Esophagus muscularis mucosa (tissue), 4 donors: ENCODE measurements around the gene NNAT. TPM values are rescaled to one million over a fixed set of nuclear protein-coding genes. Genes with fewer than 3 reads are reported as not detected.
"Not testable (repeated sequence)": the region's sequence is repeated elsewhere in the genome, so short reads cannot be mapped to it uniquely, and the experiment has no call there.

Experiments used
- DNase-seq: peaks from one replicate; pipeline ENCODE4 v3.0.0-alpha.2; 2017; ENCODE audit errors: extremely low spot score
- H3K27ac ChIP-seq, 4 donors: fragments of 200-600 bp; sonication (generic); replicated peaks in 1 of 4; 1 replicate in 3 of 4; 2 replicates in 1 of 4; pipeline ENCODE4 v1.5.1; 2016 to 2019; ENCODE audit warnings: mild to moderate bottlenecking in 1 of 4
- H3K27me3 ChIP-seq, 4 donors: fragments of 200-600 bp; sonication (generic); one replicate each; pipeline versions ENCODE4 v1.5.1 to v1.6.0; 2016 to 2019
- H3K36me3 ChIP-seq, 4 donors: fragments of 200-600 bp; sonication (generic); one replicate each; pipeline ENCODE4 v1.5.1; 2016 to 2019
- H3K4me1 ChIP-seq, 4 donors: fragments of 200-600 bp; sonication (generic); one replicate each; pipeline ENCODE4 v1.5.1; 2016 to 2019
- H3K4me3 ChIP-seq, 4 donors: fragments of 200-600 bp; sonication (generic); 1 replicate in 2 of 4; 2 replicates in 2 of 4; pipeline ENCODE4 v1.5.1; 2016 to 2019; ENCODE audit warnings: mild to moderate bottlenecking in 4 of 4, moderate library complexity in 1 of 4
- H3K9me3 ChIP-seq, 4 donors: fragments of 200-600 bp; sonication (generic); 1 replicate in 3 of 4; 2 replicates in 1 of 4; pipeline ENCODE4 v1.5.1; 2016 to 2019
- EP300 ChIP-seq: sonication (generic); formaldehyde crosslinking; IDR thresholded peaks from one replicate; pipeline ENCODE4 v1.6.1; 2017; ENCODE audit warnings: antibody characterized with exemption
- POLR2A ChIP-seq: fragments of 450-650 bp; IDR thresholded peaks from one replicate; pipeline ENCODE4 v1.6.1; 2017; ENCODE audit warnings: antibody characterized with exemption, moderate library complexity, mild to moderate bottlenecking, low read depth
- POLR2AphosphoS5 ChIP-seq, 2 donors: sonication (generic); formaldehyde crosslinking; IDR thresholded peaks; one replicate each; pipeline ENCODE4 v1.6.1; 2017; ENCODE audit warnings: antibody characterized with exemption in 2 of 2
- WGBS: methylation state at CpG from one replicate; pipeline ENCODE4 v1.1.5; 2018; 5-methylcytosine and 5-hydroxymethylcytosine counted together
- intact Hi-C: fragments of 100-400 bp; cut with DNase I; formaldehyde crosslinking; loops from one replicate; pipeline ENCODE4 v1.15.1; 2023
- total RNA-seq, 4 donors: library from RNA; depleted of rRNA; stranded (reverse); fragments of >200 nt; gene quantifications; one replicate each; pipeline versions ENCODE4 v1.1.0 to v1.2.1, GENCODE V29; 2016
- TF ChIP-seq, protein P1 (sequence below), 3 experiments: fragments of 200-600 bp in 2 of 3; fragments of 450-650 bp in 1 of 3; sonication (generic) in 2 of 3; IDR thresholded peaks; one replicate each; pipeline ENCODE4 v1.5.1; 2017 to 2019; ENCODE audit warnings: antibody characterized with exemption in 3 of 3, mild to moderate bottlenecking in 2 of 3, moderate library complexity in 1 of 3

The NNAT gene
- total RNA-seq, 4 donors from 2014 or later: 2.6 to 14.1 (median 9.1) TPM

GRCh38 chr20:37552415-37552814, 31.4 kb downstream of the NNAT start:
- Histone ChIP-seq H3K9me3 (no peaks in the 10 kb centered on the region), H3K27me3 (peaks cover 0 to 7% (median 0%) of the 10 kb centered on the region in 4 donors), H3K36me3 (no peaks in the 10 kb centered on the region), H3K4me3 (no peak overlapping the region), H3K27ac (no peak overlapping the region), H3K4me1 (no peaks in the 10 kb centered on the region)
- DNase-seq: no peak
- TF ChIP-seq, protein P1, sequence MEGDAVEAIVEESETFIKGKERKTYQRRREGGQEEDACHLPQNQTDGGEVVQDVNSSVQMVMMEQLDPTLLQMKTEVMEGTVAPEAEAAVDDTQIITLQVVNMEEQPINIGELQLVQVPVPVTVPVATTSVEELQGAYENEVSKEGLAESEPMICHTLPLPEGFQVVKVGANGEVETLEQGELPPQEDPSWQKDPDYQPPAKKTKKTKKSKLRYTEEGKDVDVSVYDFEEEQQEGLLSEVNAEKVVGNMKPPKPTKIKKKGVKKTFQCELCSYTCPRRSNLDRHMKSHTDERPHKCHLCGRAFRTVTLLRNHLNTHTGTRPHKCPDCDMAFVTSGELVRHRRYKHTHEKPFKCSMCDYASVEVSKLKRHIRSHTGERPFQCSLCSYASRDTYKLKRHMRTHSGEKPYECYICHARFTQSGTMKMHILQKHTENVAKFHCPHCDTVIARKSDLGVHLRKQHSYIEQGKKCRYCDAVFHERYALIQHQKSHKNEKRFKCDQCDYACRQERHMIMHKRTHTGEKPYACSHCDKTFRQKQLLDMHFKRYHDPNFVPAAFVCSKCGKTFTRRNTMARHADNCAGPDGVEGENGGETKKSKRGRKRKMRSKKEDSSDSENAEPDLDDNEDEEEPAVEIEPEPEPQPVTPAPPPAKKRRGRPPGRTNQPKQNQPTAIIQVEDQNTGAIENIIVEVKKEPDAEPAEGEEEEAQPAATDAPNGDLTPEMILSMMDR (IDR thresholded peaks at IDR 0.05): no peak
- no peak for TF ChIP-seq POLR2AphosphoS5 (IDR thresholded peaks at IDR 0.05)
- no peak for TF ChIP-seq EP300
- TF ChIP-seq POLR2A: no peak
- 61% methylated on average over 1 of the region's 1 CpG for WGBS
- intact Hi-C loops: no loop called here

DNA sequence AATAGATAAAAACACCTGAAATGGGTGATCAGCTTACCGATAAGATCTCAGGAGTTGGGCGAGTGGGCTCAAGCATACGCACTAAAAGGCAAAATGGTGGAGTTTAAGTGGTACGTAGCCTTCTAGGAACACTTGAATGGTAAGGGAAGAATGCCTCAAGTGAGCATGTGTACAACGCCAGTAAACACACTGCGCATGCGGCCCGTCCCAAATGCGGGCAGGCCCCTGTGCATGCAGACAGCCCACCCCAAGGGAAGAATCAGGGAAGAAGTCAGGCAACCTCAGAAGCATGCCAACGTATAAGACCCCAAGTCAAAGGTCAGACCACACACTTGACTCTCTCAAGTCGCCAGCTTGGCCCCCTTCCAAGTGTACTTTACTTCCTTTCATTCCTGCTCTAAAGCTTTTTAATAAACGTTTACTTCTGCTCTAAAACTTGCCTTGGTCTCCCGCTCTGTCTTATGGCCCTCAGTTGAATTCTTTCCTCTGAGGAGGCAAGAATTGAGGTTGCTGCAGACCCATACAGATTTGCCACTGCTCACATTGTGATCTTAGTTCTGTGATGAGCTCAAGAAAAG, 33.8 kb downstream of the NNAT start:
- WGBS: 66% methylated on average over 12 of the region's 13 CpGs
- H3K27ac ChIP-seq, DNase-seq, H3K9me3 ChIP-seq, H3K36me3 ChIP-seq, H3K4me1 ChIP-seq, intact Hi-C loops, H3K4me3 ChIP-seq, H3K27me3 ChIP-seq: not testable (repeated sequence)

DNA sequence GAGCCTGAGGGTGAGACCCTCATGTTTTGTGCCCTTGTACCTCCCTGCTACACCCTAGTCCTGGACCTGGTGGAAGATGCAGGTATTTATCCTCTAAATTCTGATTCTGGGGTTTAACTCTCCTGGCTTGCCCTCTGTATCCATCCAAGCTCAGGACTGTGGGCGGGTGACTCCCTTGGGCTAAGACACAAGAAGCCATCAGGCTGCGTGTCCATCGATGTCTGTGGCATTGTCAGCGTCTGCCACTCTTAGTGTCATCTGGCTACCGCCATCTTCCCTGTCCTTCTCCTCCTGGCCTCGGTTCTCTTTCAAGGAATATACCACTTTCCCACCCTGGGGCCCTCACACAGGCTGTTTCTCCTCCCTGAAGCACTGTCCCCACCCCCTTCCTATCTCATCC, 35.5 kb downstream of the NNAT start:
- no peak for DNase-seq
- 87% methylated on average over 6 of the region's 6 CpGs for WGBS
- intact Hi-C loops: no loop called here

DNA sequence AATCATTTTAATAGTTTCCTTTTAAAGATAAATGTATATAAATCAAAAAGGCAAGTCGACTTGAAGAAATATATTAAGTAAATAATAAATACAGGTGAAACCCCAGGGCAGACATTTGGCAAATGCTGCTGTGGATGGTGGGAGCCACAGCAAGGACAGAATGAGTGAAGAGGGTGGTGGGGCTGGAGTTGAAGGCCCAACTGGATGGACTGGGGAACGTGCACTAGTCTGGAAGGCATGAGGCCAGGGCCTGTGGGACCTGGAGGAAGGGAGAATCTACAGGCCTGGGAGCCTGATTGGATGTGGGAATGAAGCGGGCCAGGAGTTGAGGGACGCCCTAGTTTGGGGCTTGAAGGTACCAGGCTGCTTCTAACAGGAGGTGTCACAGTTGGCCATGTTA, 37.3 kb downstream of the NNAT start:
- intact Hi-C loops: no loop called here
- WGBS: 82% methylated on average over 4 of the region's 4 CpGs
- DNase-seq: no peak

More for the DNA sequence above, 35.5 kb downstream of the NNAT start:
- Histone ChIP-seq H3K36me3 (no peaks in the 10 kb centered on the region), H3K9me3 (no peaks in the 10 kb centered on the region), H3K27ac (no peak overlapping the region), H3K4me1 (no peaks in the 10 kb centered on the region), H3K27me3 (peaks cover 0 to 7% (median 0%) of the 10 kb centered on the region in 4 donors), H3K4me3 (no peak overlapping the region)
- TF ChIP-seq EP300: no peak
- TF ChIP-seq, protein P1 (IDR thresholded peaks at IDR 0.05): no peak
- no peak for TF ChIP-seq POLR2AphosphoS5 (IDR thresholded peaks at IDR 0.05)
- TF ChIP-seq POLR2A: no peak

GRCh38 chr20:37558779-37559178, 37.7 kb downstream of the NNAT start:
- H3K27me3 ChIP-seq: peaks cover 0 to 27% (median 2%) of the 10 kb centered on the region in 4 donors
- H3K9me3 ChIP-seq: no peaks in the 10 kb centered on the region
- intact Hi-C loops: no loop called here
- H3K4me1 ChIP-seq: no peaks in the 10 kb centered on the region
- H3K4me3 ChIP-seq: no peak overlapping the region
- H3K36me3 ChIP-seq: no peaks in the 10 kb centered on the region
- WGBS: 84% methylated on average over 4 of the region's 4 CpGs
- DNase-seq: no peak
- no peak overlapping the region for H3K27ac ChIP-seq
- TF ChIP-seq POLR2AphosphoS5 (IDR thresholded peaks at IDR 0.05) (no peak), EP300 (no peak), POLR2A (no peak)
- TF ChIP-seq, protein P1 (IDR thresholded peaks at IDR 0.05): no peak

More for the DNA sequence above, 37.3 kb downstream of the NNAT start:
- Histone ChIP-seq H3K4me3 (no peak overlapping the region), H3K27me3 (peaks cover 0 to 22% (median 2%) of the 10 kb centered on the region in 4 donors), H3K36me3 (no peaks in the 10 kb centered on the region), H3K9me3 (no peaks in the 10 kb centered on the region), H3K4me1 (no peaks in the 10 kb centered on the region), H3K27ac (no peak overlapping the region)
- no peak for TF ChIP-seq EP300
- TF ChIP-seq, protein P1 (IDR thresholded peaks at IDR 0.05): no peak
- no peak for TF ChIP-seq POLR2AphosphoS5 (IDR thresholded peaks at IDR 0.05)
- no peak for TF ChIP-seq POLR2A
